GM20431 (cell line): ENCODE data around the gene KIAA1191.
"Not testable (repeated sequence)": the region's sequence is repeated elsewhere in the genome, so short reads cannot be mapped to it uniquely, and the experiment has no call there.

Experiments used
- in situ Hi-C: fragments of 300-500 bp; cut with MseI, MboI; formaldehyde crosslinking; loops from one replicate; pipeline ENCODE4 v1.15.0; 2020; ENCODE audit warnings: low sequenced_read_pairs; ENCODE audit not compliant: unreplicated experiment

The KIAA1191 gene

GRCh38 chr5:176319827-176320554 is 41.6 kb downstream of the KIAA1191 start:
- in situ Hi-C loops = no loop called here

DNA sequence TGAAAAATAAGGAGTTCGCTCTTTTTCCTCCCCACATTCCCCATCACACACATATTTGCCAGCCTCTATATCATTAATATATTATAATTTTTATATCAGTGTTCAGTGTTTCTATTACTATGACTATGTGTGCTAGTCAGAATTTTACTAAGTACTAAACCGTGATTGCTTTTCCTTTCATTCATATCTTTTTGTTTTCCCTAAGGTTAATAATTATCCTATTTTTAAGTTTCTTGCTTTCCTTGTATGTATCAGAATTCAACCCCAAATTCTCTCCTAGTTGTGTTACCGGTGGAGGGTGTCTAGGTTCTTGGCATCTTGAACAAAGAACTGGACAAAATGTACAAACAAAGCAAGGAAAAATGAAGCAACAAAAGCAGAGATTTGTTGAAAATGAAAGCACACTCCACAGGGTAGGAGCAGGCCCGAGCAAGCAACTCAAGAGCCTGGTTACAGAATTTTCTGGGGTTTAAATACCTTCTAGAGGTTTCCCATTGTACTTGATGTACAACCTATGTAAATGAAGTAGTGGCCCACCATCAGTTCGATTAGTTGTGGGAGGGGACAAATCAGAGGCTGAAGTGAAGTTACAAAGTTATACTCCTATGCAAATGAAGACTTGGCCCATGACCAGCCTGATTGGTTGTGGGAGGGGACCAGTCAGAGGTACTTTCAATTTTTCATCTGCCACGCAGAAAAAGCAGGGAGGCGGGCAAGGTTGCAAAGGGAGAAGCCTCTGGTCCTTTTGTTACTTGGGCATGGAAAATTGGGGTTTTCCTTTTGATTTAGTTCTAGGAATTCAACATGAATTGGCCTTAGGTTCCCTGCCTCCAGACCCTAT is 43.8 kb downstream of the KIAA1191 start:
- in situ Hi-C loops = no loop called here

GRCh38 chr5:176305356-176305755 is 56.2 kb downstream of the KIAA1191 start:
- in situ Hi-C loops = not testable (repeated sequence)
